Eye (tissue), 1 donor: ENCODE results near the gene KRT84.
"Not testable (repeated sequence)": the region's sequence is repeated elsewhere in the genome, so short reads cannot be mapped to it uniquely, and the experiment has no call there.

ENCODE experiments used
- DNase-seq: peaks from one replicate; pipeline ENCODE4 v3.0.0-alpha.2; 2015

The KRT84 gene

GRCh38 chr12:52410589-52411248 lies 25.3 kb upstream of the KRT84 start:
- DNase-seq = not testable (repeated sequence)

- DNase-seq = no peak
Observed at GRCh38 chr12:52407918-52408317, 22.5 kb upstream of the KRT84 start.

- no peak for DNase-seq
Observed at GRCh38 chr12:52405922-52406385, 20.5 kb upstream of the KRT84 start, which contains the start of gene KRT82. KRT82 (minus strand) TSS chr12:52406335; CDS start chr12:52406277, 58 bp downstream.

- no peak for DNase-seq
Observed at GRCh38 chr12:52404951-52405350, 19.5 kb upstream of the KRT84 start.

- no peak for DNase-seq
Observed at GRCh38 chr12:52403561-52403960, 18.1 kb upstream of the KRT84 start.

- DNase-seq = no peak
Observed at GRCh38 chr12:52402873-52403540, 17.6 kb upstream of the KRT84 start.

- DNase-seq = no peak
Observed at GRCh38 chr12:52402377-52402776, 16.9 kb upstream of the KRT84 start.

- DNase-seq = no peak
Observed at GRCh38 chr12:52401926-52402325, 16.5 kb upstream of the KRT84 start.

GRCh38 chr12:52401526-52401925 lies 16.1 kb upstream of the KRT84 start:
- no peak for DNase-seq

GRCh38 chr12:52400906-52401305 lies 15.5 kb upstream of the KRT84 start:
- no peak for DNase-seq

- no peak for DNase-seq
Observed at GRCh38 chr12:52399756-52400155, 14.3 kb upstream of the KRT84 start.

- DNase-seq = no peak
Observed at GRCh38 chr12:52398176-52398575, 12.7 kb upstream of the KRT84 start.

GRCh38 chr12:52396656-52397055 lies 11.2 kb upstream of the KRT84 start:
- DNase-seq = no peak

GRCh38 chr12:52395761-52396434 lies 10.4 kb upstream of the KRT84 start:
- no peak for DNase-seq

GRCh38 chr12:52394836-52395405 lies 9.5 kb upstream of the KRT84 start:
- no peak for DNase-seq

GRCh38 chr12:52392465-52393007 lies 7.1 kb upstream of the KRT84 start:
- no peak for DNase-seq

- peak; percentile 24 for DNase-seq
Observed at GRCh38 chr12:52391618-52392002, 6.2 kb upstream of the KRT84 start.

- DNase-seq = peak; percentile 18
Observed at GRCh38 chr12:52390739-52391617, 5.5 kb upstream of the KRT84 start.

GRCh38 chr12:52389313-52390207 lies 4.1 kb upstream of the KRT84 start:
- DNase-seq = peak; percentile 51

GRCh38 chr12:52387859-52388258 lies 2.4 kb upstream of the KRT84 start:
- DNase-seq = no peak

- DNase-seq = no peak
Observed at GRCh38 chr12:52383331-52383730, 2.1 kb downstream of the KRT84 start.
